Measurements from ENCODE around the gene SLC22A5.

The SLC22A5 gene

DNA sequence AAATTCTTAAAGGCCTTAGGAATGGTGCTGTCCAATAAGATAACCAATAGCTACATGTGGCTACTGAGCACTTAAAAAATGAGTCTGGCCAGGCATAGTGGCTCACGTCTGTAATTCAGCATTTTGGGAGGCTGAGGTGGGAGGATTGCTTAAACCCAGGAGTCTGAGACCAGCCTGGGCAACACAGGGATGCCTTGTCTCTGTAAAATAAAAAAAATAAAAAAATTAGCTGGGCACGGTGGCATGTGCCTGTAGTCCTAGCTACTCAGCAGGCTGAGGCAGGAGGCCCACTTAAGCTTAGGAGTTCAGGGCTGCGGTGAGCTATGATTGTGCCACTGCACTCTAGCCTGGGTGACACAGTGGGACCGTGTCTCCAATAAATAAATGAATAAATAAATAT, 1.3 kb upstream of the SLC22A5 start:
- DNase-seq, result no peak

DNA sequence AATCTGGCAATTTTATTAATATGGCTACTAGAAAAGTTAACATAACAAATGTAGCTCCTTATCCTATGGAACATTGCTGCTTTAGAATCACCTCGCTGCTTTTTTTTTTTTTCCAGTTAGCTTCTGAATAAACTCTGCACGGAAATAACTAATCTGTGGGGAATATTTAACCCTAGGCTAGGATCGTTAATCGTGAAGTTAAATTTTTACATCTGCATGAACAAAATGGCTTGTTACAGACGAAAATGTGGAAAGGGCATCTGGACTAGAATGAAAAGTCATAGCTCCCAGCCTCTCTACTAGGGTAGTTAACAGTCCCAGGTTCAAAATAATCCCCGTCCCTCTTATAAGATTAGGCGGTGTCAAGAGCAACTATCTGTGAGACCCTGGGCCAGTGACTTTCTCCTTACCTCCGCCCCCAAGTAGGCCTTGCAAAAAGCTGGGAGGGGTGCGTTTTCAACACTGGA, 470 bp upstream of the SLC22A5 start:
- DNase-seq, result no peak

DNA sequence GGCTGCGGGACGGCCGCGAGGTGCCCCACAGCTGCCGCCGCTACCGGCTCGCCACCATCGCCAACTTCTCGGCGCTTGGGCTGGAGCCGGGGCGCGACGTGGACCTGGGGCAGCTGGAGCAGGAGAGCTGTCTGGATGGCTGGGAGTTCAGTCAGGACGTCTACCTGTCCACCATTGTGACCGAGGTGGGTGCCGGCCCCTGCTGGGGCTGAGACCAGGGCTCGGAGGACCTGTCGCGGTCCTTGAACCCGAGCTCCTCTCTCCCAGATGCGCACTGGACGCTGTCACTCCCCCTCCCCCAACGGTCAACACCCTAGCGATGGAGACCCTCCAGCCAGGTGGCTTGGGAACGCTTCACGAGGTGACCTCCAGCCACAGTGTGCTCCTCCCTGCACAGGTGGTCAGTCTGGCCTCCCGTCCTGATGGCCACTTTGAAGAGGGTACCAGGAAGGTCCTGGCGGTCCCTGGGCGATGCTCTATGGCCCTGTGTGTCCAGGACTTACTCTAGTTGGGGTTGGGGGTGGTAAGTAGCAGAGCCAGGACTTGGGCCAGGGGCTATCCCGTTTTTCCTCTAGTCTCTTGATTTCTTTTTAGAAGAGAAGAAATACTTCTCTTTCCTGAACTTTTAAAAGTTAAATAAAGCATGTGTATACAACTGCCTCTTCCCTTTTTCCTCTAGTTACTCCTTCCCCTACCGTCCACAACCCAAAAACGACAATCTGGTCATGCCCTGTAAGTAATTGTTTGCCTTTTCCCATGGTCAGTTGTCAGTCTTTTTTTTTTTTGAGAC, 866 bp downstream of the SLC22A5 start:
- DNase-seq, result no peak

DNA sequence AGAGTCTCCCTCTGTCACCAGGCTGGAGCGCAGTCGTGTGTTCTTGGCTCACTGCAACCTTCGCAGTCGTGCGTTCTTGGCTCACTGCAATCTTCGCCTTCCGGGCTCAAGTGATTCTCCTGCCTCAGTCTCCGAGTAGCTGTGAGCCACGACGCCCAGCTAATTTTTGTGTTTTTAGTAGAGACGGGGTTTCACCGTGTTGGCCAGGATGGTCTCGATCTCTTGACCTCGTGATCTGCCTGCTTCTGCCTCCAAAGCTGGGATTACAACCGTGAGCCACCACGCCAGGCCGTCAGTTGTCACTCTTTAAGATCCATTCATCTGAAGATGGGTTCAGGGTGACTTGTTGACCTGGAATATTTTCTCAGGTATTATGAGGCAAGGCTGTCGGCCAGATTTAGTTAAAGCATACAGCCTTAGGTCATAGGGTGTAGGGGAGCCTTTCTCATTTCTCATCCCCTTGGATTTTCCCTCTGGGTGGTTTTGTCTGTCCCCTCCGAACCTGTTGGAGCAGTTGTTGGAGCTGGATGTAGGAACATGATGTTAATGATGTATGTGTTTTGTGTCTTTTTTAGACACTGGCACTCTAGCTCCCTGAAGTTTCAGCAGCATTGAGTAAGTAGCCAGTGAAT, 1.6 kb downstream of the SLC22A5 start:
- no peak for DNase-seq

DNA sequence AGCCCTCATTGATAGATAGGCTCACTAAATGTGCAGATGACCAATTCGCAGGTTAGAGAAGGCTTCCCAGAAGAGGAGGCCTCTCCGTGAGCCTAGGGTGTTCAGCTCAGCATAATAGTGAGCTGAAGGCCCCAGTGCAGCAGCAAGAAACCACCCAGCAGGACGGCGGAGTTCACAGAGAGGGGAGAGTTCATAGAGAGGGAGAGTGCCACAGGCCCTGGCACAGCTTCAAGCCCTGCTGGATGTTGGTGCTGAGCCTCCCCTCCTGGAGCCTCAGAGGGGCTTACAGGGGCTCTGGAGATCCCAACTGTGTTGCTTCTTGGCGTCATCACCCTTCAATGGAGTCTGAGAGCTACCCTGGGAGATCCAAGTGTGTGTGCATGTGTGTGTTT, 2.1 kb downstream of the SLC22A5 start:
- no peak for DNase-seq

DNA sequence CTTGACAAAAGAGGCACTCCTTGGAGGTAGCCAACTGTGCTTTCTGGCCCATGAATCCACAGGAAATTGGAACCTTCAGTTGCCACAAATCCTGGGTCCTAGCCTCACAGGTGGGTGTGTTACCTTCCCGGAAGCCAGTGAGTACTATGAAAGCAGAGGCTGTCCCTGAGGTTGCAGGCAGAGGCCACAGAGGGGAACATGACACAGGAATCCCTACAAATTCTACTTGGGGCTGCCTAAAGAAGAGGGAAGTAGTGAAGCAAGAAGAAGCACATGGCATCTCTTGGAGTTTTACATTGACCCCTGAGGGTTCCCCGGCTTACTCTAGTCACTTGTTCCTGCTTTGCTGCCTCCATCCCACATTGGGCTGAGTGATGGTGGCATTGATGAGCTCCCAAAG, 2.6 kb downstream of the SLC22A5 start:
- DNase-seq, result no peak

DNA sequence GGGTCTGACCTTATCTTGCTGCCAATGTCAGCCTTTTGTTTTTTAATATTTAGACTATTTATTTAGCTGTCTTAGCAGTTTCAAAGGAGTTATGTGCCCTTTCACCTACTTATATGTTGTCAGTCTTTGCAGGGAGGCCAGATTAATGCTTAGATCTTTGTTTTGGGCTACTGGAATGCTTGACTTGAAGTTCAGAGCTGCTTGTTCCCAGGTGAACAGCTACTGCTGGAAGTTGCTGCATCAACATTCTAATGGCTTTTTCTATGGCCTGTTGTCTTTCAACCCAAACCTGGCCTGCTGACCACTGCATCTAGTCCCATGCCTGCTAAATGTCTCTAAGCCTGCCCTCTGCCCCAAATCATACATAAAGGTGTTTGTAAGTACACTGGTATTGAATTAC, 3.0 kb downstream of the SLC22A5 start:
- DNase-seq, result no peak

DNA sequence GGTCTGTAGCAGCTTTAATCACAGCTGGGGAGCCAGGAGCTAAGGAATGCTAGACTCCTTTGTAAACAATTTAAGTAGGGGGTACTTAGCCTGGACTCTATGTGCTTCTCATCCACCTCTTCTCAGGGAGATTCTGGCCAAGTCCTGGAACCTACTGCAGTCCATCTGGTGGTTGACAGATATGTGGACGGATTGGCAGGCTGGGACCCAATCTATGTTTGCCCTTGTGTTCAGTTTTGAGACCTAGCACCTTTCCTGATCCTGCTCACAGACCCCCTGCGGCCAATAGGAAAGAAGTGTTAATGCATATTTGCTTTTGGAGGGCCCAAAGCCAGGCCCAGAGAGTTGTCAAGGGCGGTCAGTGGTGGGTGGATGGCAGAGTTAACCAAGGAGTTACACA, 6.4 kb downstream of the SLC22A5 start:
- DNase-seq, result no peak

DNA sequence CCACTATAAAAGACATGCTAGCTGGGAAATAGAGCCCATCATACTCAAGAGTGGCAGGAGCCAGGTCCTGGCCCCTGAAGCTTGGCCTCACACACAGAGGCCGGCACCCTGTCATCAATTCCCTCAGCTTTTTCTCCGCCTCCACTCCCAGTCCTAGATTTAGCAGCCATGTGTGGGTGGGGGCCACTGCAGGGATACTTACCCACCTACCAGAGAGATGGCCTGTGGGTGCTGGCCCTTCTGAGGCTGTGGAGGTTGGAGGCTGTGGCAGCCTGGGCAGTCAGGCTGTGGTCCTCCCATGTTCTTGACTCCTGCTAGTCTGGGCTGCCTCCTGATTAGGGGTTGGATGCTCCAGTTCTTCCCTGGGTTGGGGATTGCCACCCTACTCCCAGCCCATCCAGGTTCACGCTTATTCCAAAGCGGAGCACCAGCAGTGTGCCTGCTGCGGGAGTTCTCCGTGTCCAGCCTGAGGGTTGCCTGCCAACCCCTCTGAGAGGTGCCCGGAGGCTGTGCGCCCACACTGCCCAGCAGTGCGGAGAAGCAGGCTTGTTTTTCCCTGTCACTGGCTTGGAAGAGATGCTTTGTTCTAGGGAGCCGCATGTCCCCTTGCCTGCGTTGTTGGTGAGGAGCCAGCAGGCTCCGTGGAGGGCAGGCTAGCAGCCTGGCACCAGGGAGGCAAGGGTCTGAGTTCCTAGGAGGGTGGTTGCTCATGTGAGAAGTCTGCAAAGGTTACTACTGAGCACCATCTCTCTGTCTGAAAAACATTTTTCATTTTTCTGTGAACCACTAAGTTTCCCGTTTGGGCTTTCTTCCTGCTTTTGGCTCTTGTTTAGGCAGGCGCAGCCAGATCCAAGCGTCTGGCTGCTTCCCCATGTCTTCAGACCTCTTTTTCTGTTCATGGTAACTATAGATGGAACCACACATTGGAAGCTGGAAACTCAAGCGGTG, 7.5 kb downstream of the SLC22A5 start:
- DNase-seq, result peak; percentile 61 to 75

DNA sequence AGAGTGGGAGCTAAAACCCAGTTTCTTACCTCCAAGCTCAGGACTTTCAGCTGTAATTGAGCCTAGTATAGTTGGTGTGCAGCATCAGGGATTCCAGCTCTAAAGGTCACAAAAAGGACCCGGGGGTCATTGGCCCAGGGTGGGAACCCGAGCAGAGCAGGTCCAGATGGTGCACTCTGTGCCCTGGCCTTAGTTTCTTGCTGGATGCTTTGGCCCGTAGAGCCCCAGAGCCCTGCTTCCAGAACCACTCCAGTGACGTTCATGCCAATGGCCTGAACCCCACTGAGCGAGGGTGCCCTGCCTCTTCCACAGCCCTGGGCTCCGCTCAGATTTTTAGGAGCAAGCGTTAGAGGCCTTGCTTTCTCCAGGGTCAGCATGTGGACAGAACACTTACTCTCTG, 8.2 kb downstream of the SLC22A5 start:
- no peak for DNase-seq

DNA sequence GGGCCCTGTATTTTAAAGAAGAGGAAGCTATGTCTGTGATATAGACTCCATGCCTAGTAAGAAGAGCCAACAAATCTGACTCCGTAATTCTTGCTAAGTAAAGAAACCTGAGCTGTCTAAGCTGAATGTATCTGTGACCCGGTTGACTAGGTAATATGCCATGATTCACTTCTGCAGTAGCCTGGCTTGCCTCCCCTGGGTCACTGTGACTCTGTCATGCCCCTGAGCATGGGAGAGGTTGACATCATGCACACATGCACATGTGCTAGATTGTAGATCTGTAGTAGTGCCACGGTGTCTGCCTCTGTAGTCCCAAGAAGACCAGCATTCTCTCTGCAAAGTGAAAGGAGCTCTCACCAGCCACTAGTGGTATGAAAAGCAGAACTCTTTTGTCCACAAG, 9.1 kb downstream of the SLC22A5 start:
- no peak for DNase-seq

DNA sequence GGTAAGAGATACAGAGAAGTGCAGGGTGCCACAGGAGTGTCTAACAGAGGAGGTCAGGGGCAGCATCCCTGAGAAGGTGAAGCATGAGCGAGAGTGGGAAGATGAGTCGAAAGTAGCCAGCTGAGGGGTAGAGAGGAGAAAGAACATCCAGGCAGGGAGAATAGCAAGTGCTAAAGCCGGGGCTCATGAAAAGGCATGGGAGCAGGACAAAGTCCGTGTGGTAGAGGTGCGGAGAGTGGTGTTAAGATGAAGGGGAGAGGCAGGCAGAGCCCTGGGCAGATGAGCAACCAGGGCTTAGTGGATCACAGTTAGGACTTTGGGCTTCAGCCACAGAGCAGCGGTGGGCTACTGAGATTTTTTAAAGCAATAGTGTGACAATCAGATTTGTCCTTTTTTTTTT, 10.5 kb downstream of the SLC22A5 start:
- DNase-seq, result no peak

DNA sequence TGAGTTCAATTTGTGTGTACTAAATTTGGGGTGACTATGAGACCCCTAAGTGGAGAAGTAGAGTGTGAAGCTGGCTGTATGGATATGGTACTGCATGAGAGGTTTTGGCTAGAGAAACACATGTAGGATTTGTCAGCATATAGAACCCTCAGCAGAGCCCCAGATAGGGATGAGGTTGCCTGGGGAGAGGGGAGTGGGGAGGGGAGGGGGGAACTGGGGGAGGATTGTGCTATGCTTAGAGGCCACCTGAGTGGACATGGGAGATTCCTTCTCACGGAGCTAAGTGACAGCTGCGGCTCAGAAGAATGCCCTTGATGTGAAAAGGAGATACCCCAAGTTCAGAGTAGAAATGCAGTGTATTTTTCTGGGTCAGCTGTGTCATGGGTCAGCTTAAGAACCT, 11.2 kb downstream of the SLC22A5 start:
- no peak for DNase-seq

DNA sequence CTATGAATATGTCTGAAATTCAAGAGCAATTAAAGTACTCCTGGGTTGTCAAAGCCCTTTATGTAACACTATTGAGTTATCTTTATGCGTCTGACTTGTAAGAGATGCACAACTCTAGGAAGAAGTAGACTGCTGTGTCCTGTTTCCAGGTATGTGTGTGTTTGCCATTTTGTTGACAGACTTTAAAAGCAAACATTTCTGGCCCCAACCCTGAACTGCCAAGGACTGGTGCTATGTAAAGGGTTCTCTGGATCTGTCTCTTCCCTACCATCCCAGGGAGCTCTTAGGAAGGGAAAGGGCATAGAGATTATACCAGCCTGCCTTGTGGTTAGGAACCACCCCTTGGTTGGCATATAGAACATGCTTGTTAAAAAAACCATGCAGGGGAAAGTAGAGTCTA, 12.1 kb downstream of the SLC22A5 start:
- DNase-seq, result no peak

DNA sequence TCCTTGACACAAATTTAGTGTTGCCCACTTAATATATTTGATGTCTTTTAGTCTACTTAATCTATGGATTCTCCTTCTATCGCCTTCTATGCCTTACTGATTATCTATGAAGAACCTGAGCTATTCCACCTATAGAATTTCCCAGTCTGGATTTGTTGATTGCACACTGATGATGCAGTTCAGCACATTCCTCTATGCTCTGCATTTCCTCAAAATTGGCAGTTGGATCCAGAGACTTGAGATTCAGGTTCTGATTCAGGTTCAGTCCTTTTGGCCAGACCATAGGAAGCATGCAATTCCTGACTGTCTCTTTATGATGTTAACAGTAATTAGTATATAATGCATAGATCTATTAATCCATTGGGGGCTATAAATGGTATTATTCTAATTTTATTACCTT, 13.8 kb downstream of the SLC22A5 start:
- no peak for DNase-seq

DNA sequence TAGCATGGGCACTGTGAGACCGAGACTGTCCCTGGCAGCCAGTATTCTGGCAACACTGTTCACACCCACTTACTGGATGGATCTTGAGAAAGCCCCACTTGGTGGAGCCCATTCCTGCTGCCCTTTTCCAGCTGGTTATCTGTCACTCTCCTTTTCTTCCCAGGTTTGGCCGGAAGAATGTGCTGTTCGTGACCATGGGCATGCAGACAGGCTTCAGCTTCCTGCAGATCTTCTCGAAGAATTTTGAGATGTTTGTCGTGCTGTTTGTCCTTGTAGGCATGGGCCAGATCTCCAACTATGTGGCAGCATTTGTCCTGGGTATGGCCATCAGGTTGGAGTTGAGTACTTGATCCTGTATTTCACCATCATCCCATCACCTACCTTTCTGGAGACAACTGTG, 14.5 kb downstream of the SLC22A5 start:
- DNase-seq, result no peak

DNA sequence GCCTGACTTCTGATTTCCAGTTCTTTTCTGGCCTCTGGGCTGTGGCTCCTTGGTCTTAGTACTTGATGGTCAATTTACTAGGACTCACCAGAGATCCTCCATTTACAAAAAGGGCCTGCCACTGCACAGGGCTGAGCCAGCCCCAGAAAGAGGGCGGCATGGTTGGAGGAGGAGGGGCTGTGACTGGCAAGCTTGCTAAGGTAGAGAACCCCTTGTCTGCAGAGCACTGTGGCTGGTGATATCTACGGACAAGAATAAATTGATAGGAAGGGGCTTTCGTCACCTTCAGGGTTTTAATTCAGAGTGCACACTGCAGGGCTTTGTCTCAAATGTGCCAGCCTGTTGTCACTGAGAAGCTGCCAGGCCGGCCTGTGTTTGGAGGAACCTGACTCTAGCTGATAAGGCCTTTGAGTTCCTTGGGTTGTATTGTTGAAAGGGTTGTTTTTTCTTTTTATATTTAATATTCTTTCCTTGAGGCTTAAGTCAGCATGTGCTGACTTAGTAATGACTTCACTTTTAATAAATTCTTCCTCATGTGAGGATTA, 15.1 kb downstream of the SLC22A5 start:
- DNase-seq, result no peak

DNA sequence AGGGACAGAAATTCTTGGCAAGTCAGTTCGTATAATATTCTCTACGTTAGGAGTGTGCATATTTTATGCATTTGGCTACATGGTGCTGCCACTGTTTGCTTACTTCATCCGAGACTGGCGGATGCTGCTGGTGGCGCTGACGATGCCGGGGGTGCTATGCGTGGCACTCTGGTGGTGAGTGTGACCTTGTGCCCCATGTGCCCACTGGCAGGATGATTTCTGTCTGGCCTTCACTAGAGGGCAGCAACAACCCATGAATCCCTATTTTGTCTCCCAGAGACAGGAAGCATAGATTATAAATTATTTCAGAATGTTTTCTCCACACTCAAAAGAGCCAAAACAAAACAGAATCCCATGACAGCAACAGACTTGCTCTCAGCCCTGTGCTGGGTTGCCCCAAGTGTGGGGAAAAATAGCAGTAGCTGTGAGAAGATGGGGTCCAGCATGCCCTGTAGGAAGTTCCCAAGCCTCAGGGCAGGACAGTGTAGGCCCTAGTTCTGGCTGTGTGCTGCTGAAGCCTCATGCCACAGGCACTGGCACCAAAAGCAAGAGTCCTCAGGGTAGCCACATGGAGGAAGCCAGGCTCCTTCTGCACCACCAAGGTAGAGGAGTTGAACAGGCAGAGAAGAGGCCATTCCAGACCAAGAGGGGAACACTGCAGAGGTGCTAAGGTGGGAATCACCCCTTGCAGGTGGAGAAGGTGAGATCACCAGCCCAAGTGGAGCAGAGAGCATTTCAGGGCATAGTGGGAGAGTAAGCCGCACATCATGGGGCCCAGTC, 16.0 kb downstream of the SLC22A5 start:
- DNase-seq, result peak; percentile 63 to 69

DNA sequence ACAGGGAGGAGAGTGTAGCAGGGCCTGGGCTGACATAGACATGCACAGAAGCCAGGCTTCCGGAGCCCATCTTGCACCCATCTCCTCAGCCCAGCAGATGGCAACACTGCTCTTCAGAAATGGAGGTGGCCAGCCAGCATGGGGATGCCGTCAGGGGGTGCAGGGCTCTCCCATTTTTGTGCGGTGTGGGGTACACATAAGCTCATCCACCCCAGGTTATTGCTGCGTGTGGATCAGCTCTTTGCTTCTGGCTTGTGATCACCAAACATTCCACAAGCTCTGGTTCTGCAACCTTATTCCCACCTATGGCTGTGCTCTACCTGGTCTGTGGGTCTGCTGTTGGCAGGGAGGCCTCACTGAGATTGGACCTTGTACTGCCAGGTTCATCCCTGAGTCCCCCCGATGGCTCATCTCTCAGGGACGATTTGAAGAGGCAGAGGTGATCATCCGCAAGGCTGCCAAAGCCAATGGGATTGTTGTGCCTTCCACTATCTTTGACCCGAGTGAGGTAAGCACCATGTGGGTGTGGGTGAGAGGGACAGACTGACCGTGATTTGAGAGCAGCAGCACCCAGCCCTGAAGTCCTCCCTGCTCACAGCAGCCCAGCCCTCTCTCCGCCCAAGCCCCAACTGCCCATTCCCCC, 17.3 kb downstream of the SLC22A5 start:
- DNase-seq, result peak; percentile 61 to 74

DNA sequence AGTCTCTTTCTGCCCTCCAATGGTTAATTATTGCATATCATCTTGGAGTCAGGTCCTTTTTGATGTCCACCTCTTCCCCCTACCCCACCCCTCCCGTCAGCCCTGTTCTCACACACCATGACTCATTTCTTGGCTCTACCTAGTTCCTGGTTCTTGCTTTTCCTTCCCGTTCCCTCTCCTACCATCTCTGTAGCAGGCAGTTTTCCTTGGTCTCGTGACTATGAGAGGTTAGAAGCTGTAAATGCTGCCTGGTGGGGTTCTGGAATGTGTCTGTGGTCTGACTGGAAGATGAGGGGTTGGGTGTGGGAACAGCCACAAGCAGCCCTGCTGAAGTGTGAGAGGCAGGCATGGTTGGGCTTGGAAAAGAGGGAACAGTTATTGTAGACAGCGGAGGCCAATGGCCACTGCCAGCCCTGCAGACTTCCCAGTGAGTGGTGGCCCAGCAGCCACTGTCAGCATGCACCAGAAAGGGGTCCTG, 18.2 kb downstream of the SLC22A5 start:
- DNase-seq, result no peak

DNA sequence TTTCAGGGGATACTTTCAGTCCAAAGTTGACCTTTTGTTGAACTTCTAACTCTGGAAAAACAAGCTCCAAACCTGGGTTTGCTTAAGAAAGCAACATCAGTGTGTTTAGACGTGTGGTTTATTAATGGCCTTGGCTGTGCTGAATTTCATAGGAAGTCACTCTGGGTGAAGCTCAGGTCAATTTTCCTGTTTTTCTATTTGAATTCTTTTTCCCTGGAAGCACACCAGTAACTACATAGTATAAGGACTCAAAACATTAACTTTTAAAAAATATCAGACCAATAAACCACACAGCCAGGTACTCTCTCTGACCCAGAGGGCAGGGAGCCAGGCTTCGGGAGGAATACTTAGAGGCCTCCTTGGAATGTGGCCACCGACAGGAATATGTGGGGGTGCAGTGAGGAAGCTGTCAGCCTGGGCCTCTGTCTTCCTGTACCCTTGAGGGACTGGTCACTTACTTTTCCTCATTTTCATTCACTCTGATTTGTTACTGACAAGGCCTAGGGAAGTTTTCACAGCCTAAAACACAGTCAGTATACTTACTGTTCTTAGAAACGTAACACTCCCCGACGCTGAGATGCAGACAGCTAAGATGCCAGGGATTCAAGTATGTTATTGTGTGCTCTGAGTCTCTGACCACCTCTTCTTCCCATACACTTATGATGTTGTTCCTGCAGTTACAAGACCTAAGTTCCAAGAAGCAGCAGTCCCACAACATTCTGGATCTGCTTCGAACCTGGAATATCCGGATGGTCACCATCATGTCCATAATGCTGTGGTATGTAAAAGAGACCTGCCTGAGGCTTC, 18.9 kb downstream of the SLC22A5 start:
- no peak for DNase-seq
